B cell (primary cell): ENCODE results near the gene GATA6. TPM values are rescaled to one million over a fixed set of nuclear protein-coding genes. Genes with fewer than 3 reads are reported as not detected.

Experiments used
- ATAC-seq: fragments of 200-7000 bp; cut with Tn5 transposase; one replicate; pipeline ENCODE4 v1.10.0; 2021; ENCODE audit warnings: low read depth, mild to moderate bottlenecking, moderate number of reproducible peaks, moderate library complexity
- CTCF ChIA-PET: fragments of 350-600 bp; sonication (Branson Sonifier 250); formaldehyde crosslinking; loops from one replicate; lab custom pipeline; 2021; ENCODE audit warnings: antibody characterized with exemption, inconsistent platforms; lab: Charles Lee
- POLR2A ChIA-PET: fragments of 350-600 bp; sonication (Branson Sonifier 250); formaldehyde crosslinking; loops from one replicate; lab custom pipeline; 2021; ENCODE audit warnings: antibody characterized with exemption; lab: Charles Lee
- DNase-seq: peaks from one replicate; pipeline ENCODE4 v3.0.0; 2013
- H2AFZ ChIP-seq: 2 replicates; pipeline ENCODE4 v1.6.1; 2012; ENCODE audit warnings: mild to moderate bottlenecking, low read depth, low read length; ENCODE audit not compliant: insufficient read depth, poor library complexity, severe bottlenecking
- H3K27ac ChIP-seq, 2 donors: 1 replicate in 1 of 2; 2 replicates in 1 of 2; pipeline ENCODE4 v1.5.1; 2012 to 2013; ENCODE audit warnings: low read length in 2 of 2, mild to moderate bottlenecking in 2 of 2, moderate library complexity in 1 of 2
- H3K27me3 ChIP-seq, 4 experiments: fragments of 200-600 bp in 1 of 4; sonication (generic) in 1 of 4; replicated peaks in 1 of 4; 1 replicate in 2 of 4; 2 replicates in 2 of 4; pipeline versions ENCODE4 v1.6.1 to v1.7.0; 2013 to 2016; ENCODE audit warnings: low read length in 3 of 4, mild to moderate bottlenecking in 2 of 4, mixed read lengths in 1 of 4, moderate library complexity in 1 of 4; ENCODE audit not compliant: insufficient read depth in 4 of 4, control insufficient read depth in 3 of 4; ENCODE audit errors: control extremely low read depth in 1 of 4
- H3K36me3 ChIP-seq, 2 experiments: replicated peaks in 1 of 2; 1 replicate in 1 of 2; 2 replicates in 1 of 2; pipeline versions ENCODE4 v1.6.1 to v1.7.1; 2013; ENCODE audit warnings: low read length in 1 of 2; ENCODE audit not compliant: insufficient read depth in 2 of 2, control insufficient read depth in 1 of 2; ENCODE audit errors: control extremely low read depth in 1 of 2, extremely low read depth in 1 of 2
- H3K4me1 ChIP-seq, 2 donors: fragments of 200-600 bp in 1 of 2; sonication (generic) in 1 of 2; 1 replicate in 1 of 2; 2 replicates in 1 of 2; pipeline versions ENCODE4 v1.5.1 to v1.6.1; 2013 to 2017; ENCODE audit warnings: low read length in 2 of 2; ENCODE audit not compliant: control insufficient read depth in 2 of 2, insufficient read depth in 2 of 2
- H3K4me2 ChIP-seq: replicated peaks from 2 replicates; pipeline ENCODE3; 2012; ENCODE audit warnings: mild to moderate bottlenecking, low read depth, low read length; ENCODE audit not compliant: poor library complexity, severe bottlenecking
- H3K4me3 ChIP-seq, 5 experiments: fragments of 200-600 bp in 1 of 5; sonication (generic) in 1 of 5; 1 replicate in 3 of 5; 2 replicates in 2 of 5; pipeline versions ENCODE4 v1.5.1 to v1.7.0; 2011 to 2016; ENCODE audit warnings: low read length in 4 of 5, mild to moderate bottlenecking in 4 of 5, low read depth in 2 of 5, control low read depth in 1 of 5, moderate library complexity in 1 of 5; ENCODE audit not compliant: insufficient read depth in 1 of 5; ENCODE audit errors: control extremely low read depth in 1 of 5, extremely low read depth in 1 of 5
- H3K79me2 ChIP-seq: fragments of 200-600 bp; sonication (generic); one replicate; pipeline ENCODE4 v1.6.0; 2016; ENCODE audit warnings: low read length; ENCODE audit not compliant: control insufficient read depth, insufficient read depth
- H3K9ac ChIP-seq: fragments of 200-600 bp; sonication (generic); 2 replicates; pipeline ENCODE4 v1.6.1; 2017; ENCODE audit warnings: mild to moderate bottlenecking, low read length, moderate library complexity
- H3K9me3 ChIP-seq, 3 donors: one replicate each; pipeline versions ENCODE4 v1.6.1 to v1.7.1; 2013; ENCODE audit warnings: low read length in 2 of 3; ENCODE audit not compliant: control insufficient read depth in 2 of 3, insufficient read depth in 1 of 3; ENCODE audit errors: control extremely low read depth in 1 of 3
- H4K20me1 ChIP-seq: 2 replicates; pipeline ENCODE4 v1.6.0; 2012; ENCODE audit warnings: mild to moderate bottlenecking, low read length; ENCODE audit not compliant: insufficient read depth, control insufficient read depth, poor library complexity, severe bottlenecking
- H3K27ac Mint-ChIP-seq: one replicate; pipeline ENCODE4 v1.8.0; 2021; ENCODE audit warnings: mixed read lengths
- H3K27me3 Mint-ChIP-seq: one replicate; pipeline ENCODE4 v1.8.0; 2021; ENCODE audit warnings: mixed read lengths
- H3K4me1 Mint-ChIP-seq: one replicate; pipeline ENCODE4 v1.8.0; 2021; ENCODE audit warnings: mixed read lengths
- H3K4me3 Mint-ChIP-seq: one replicate; pipeline ENCODE4 v1.8.0; 2021; ENCODE audit warnings: mixed read lengths
- H3K9me3 Mint-ChIP-seq: one replicate; pipeline ENCODE4 v1.8.0; 2022; ENCODE audit warnings: mixed read lengths; ENCODE audit not compliant: insufficient read depth
- CTCF ChIP-seq: fragments of 200-600 bp; IDR thresholded peaks from one replicate; pipeline ENCODE4 v1.8.0; 2022; ENCODE audit warnings: antibody characterized with exemption, mild to moderate bottlenecking
- EZH2 ChIP-seq: IDR thresholded peaks from 2 replicates; pipeline ENCODE4 v1.6.1; 2012; ENCODE audit warnings: borderline replicate concordance, low read depth, mild to moderate bottlenecking, moderate library complexity, low read length; ENCODE audit not compliant: insufficient read depth, poor library complexity, severe bottlenecking
- WGBS: methylation state at CpG from one replicate; pipeline ENCODE4 v1.1.5; 2013; ENCODE audit warnings: missing lambda C conversion rate; ENCODE audit not compliant: insufficient coverage; 5-methylcytosine and 5-hydroxymethylcytosine counted together
- intact Hi-C: fragments of 100-400 bp; cut with micrococcal nuclease; formaldehyde crosslinking; loops from one replicate; pipeline ENCODE4 v1.10.0; 2022
- polyA plus RNA-seq: library from polyadenylated mRNA; depleted of rRNA; stranded (reverse); fragments of >200 nt; gene quantifications from 2 replicates; pipeline ENCODE4 v1.2.3, GENCODE V29; 2012
- total RNA-seq, 2 donors: library from RNA; stranded (reverse); fragments of 120-200 nt in 1 of 2; gene quantifications; 1 replicate in 1 of 2; 2 replicates in 1 of 2; pipeline versions ENCODE4 v1.2.3 to v1.2.4, GENCODE V29; 2013 to 2022

The GATA6 gene
- total and polyA plus RNA-seq, 2 donors (not counting 1 experiment from before 2014, with no cell fraction given) = not detected

GRCh38 chr18:22226801-22227200 lies 57.4 kb downstream of the GATA6 start:
- peaks cover 0 to 4% (median 0%) of the 10 kb centered on the region in 3 donors for H3K9me3 ChIP-seq
- peaks cover 9% of the 10 kb centered on the region for H3K27me3 Mint-ChIP-seq
- no peak overlapping the region for H3K4me3 Mint-ChIP-seq
- H3K4me1 Mint-ChIP-seq = no peaks in the 10 kb centered on the region
- WGBS = 67% methylated on average over 3 of the region's 4 CpGs
- no peaks in the 10 kb centered on the region for H3K4me1 ChIP-seq
- intact Hi-C loops = no loop called here
- H3K36me3 ChIP-seq = no peaks in the 10 kb centered on the region
- no peak overlapping the region for H3K27ac ChIP-seq
- ChIA-PET POLR2A (no interaction called here), CTCF (no interaction called here)
- H3K9me3 Mint-ChIP-seq = no peaks in the 10 kb centered on the region
- H2AFZ ChIP-seq = no peak overlapping the region
- no peaks in the 10 kb centered on the region for H3K27me3 ChIP-seq
- H3K9ac ChIP-seq = no peak overlapping the region
- H3K27ac Mint-ChIP-seq = no peak overlapping the region
- H3K4me2 ChIP-seq = no peak overlapping the region
- no peaks in the 10 kb centered on the region for H3K79me2 ChIP-seq
- DNase-seq (no peak), ATAC-seq (no peak)
- TF ChIP-seq CTCF (no peak), EZH2 (no peak)
- no peaks in the 10 kb centered on the region for H4K20me1 ChIP-seq
- H3K4me3 ChIP-seq = no peak overlapping the region

DNA sequence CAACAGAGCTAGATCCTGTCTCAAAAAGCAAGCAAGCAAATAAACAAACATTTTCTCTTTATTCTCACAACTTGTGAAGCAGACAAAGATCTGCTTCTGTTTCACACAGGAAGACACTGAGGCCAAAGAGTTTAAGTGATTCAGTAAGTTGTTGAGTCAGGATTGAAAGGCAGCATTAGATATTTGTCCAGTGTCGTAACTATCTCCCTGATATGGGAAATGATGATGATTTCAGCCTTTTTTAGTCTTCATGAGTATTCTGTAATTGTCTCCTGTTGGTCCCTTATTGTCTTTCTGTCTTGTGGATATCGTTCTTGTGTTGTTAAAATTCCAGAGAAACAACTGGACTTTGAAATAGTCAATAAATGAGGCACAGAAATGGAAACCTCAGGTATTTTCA lies 59.6 kb downstream of the GATA6 start:
- H3K4me2 ChIP-seq = no peak overlapping the region
- H3K27ac Mint-ChIP-seq = no peak overlapping the region
- CTCF ChIA-PET = no interaction called here
- ATAC-seq (no peak), DNase-seq (no peak)
- intact Hi-C loops = no loop called here
- H3K9ac ChIP-seq = no peak overlapping the region
- H3K27me3 ChIP-seq = no peaks in the 10 kb centered on the region
- H4K20me1 ChIP-seq = no peaks in the 10 kb centered on the region
- H3K4me3 Mint-ChIP-seq = no peak overlapping the region
- H3K27me3 Mint-ChIP-seq = peaks cover 9% of the 10 kb centered on the region
- H3K27ac ChIP-seq = no peak overlapping the region
- TF ChIP-seq CTCF = no peak
- no peak for TF ChIP-seq EZH2
- no peak overlapping the region for H2AFZ ChIP-seq
- 100% methylated on average over 2 of the region's 2 CpGs for WGBS
- no peak overlapping the region for H3K4me3 ChIP-seq
- no peaks in the 10 kb centered on the region for H3K79me2 ChIP-seq
- H3K36me3 ChIP-seq = no peaks in the 10 kb centered on the region
- POLR2A ChIA-PET = no interaction called here
- H3K9me3 ChIP-seq = peaks cover 0 to 7% (median 0%) of the 10 kb centered on the region in 3 donors
- H3K4me1 Mint-ChIP-seq = no peaks in the 10 kb centered on the region
- H3K9me3 Mint-ChIP-seq = no peaks in the 10 kb centered on the region
- H3K4me1 ChIP-seq = no peaks in the 10 kb centered on the region
